Left colon (tissue), 2 donors: Measurements from ENCODE around the gene FBLN2. TPM values are rescaled to one million over a fixed set of nuclear protein-coding genes. Genes with fewer than 3 reads are reported as not detected.
A peak's percentile ranks its signal among the peaks of the same experiment; 100 is the strongest.
"Not testable (repeated sequence)": the region's sequence is repeated elsewhere in the genome, so short reads cannot be mapped to it uniquely, and the experiment has no call there.

Experiments
- ATAC-seq: fragments of 200-7000 bp; cut with Tn5 transposase; one replicate; pipeline ENCODE4 v1.9.1; 2020; ENCODE audit warnings: mild to moderate bottlenecking, moderate library complexity
- DNase-seq, 2 donors: peaks; one replicate each; pipeline ENCODE4 v3.0.0-alpha.2; 2020
- intact Hi-C, 2 donors: fragments of 100-400 bp; cut with DNase I in 1 of 2; cut with micrococcal nuclease in 1 of 2; formaldehyde crosslinking; loops; one replicate each; pipeline versions ENCODE4 v1.11.2 to v1.14.0; 2022; cut with DNase I, micrococcal nuclease
- long read RNA-seq: library from polyadenylated mRNA; unstranded; transcript quantifications from one replicate; pipeline ENCODE4 v2.0.0, GENCODE V29; 2021
- total RNA-seq, 2 donors: library from RNA; stranded (reverse); fragmentation: NEBNext Ultra II Directional; extraction: Animal tissue kit (Norgen Biotek cat#: 25700); gene quantifications; one replicate each; pipeline ENCODE4 v1.2.1, GENCODE V29; 2021
- donor health status: DM: no; HTN: no; CAD: no.
- donor health status: DM: yes; HTN: yes; CAD: no.

FBLN2 gene
- total RNA-seq, result 10 to 100 TPM; 20.7 to 22.8 TPM
- long read RNA-seq, full-length matches to known transcripts, result 13 of 77 reads
- long read RNA-seq, partial matches to known transcripts, result 57 of 77 reads
- long read RNA-seq, other reads (novel, unspliced or antisense), result 7 of 77 reads

GRCh38 chr3:13548696-13549622 lies at the start of gene FBLN2:
TSS of gene FBLN2 (plus strand) at chr3:13549125. CDS start at chr3:13570356, 21,231 bp downstream.
- intact Hi-C loops, result no loop called here
- DNase-seq (peak in 1 of 2 donors; percentile 28), ATAC-seq (peak; percentile 55)

- ATAC-seq, DNase-seq: not testable (repeated sequence)
- intact Hi-C loops, result loop anchor here in 1 of 2 donors (5.0 kb wide), 1 partner anchor 148 kb away; no protein-coding TSS in a partner anchor
These were observed 49.7 kb upstream of the FBLN2 start for GRCh38 chr3:13499246-13499645.

- DNase-seq (no peak), ATAC-seq (no peak)
- intact Hi-C loops, result no loop called here
These were observed 48.6 kb upstream of the FBLN2 start for GRCh38 chr3:13500133-13500885.

- ATAC-seq (no peak), DNase-seq (no peak)
- intact Hi-C loops, result no loop called here
These were observed 47.9 kb upstream of the FBLN2 start for GRCh38 chr3:13501056-13501455.

- DNase-seq, result no peak
- intact Hi-C loops, result no loop called here
- no peak for ATAC-seq
These were observed 47.4 kb upstream of the FBLN2 start for GRCh38 chr3:13501521-13501920.

- intact Hi-C loops, result no loop called here
- ATAC-seq, result no peak
- DNase-seq, result no peak
These were observed 46.8 kb upstream of the FBLN2 start for GRCh38 chr3:13501958-13502790.

GRCh38 chr3:13502791-13503060 lies 46.2 kb upstream of the FBLN2 start:
- ATAC-seq (no peak), DNase-seq (no peak)
- intact Hi-C loops, result no loop called here

- intact Hi-C loops, result no loop called here
- ATAC-seq (no peak), DNase-seq (no peak)
These were observed 44.6 kb upstream of the FBLN2 start for GRCh38 chr3:13504161-13504831.

GRCh38 chr3:13505147-13506130 lies 43.5 kb upstream of the FBLN2 start:
- DNase-seq (no peak), ATAC-seq (no peak)
- intact Hi-C loops, result no loop called here

GRCh38 chr3:13506239-13506638 lies 42.7 kb upstream of the FBLN2 start:
- intact Hi-C loops, result no loop called here
- no peak for ATAC-seq
- no peak for DNase-seq

- DNase-seq (peak in 1 of 2 donors; percentile 10), ATAC-seq (no peak)
- intact Hi-C loops, result no loop called here
These were observed 42.2 kb upstream of the FBLN2 start for GRCh38 chr3:13506680-13507079.

GRCh38 chr3:13507247-13507569 lies 41.7 kb upstream of the FBLN2 start:
- intact Hi-C loops, result no loop called here
- ATAC-seq (no peak), DNase-seq (peak in 1 of 2 donors; percentile 12)

- no peak for ATAC-seq
- intact Hi-C loops, result no loop called here
- peak in 1 of 2 donors; percentile 37 for DNase-seq
These were observed 41.2 kb upstream of the FBLN2 start for GRCh38 chr3:13507570-13508339.

- no peak for DNase-seq
- no peak for ATAC-seq
- intact Hi-C loops, result no loop called here
These were observed 40.4 kb upstream of the FBLN2 start for GRCh38 chr3:13508496-13508895.

- no peak for DNase-seq
- intact Hi-C loops, result no loop called here
- ATAC-seq, result peak; percentile 8
These were observed 39.7 kb upstream of the FBLN2 start for GRCh38 chr3:13509059-13509815.

GRCh38 chr3:13509816-13510192 lies 39.1 kb upstream of the FBLN2 start:
- DNase-seq (no peak), ATAC-seq (peak; percentile 30)
- intact Hi-C loops, result no loop called here
